GM18511 (cell line): Measurements from ENCODE around the gene ZNF652.
"Not testable (repeated sequence)": the region's sequence is repeated elsewhere in the genome, so short reads cannot be mapped to it uniquely, and the experiment has no call there.

ENCODE experiments used
- ATAC-seq: cut with Tn5 transposase; IDR thresholded peaks from one replicate; pipeline ENCODE4 v1.9.1; 2021; ENCODE audit warnings: mild to moderate bottlenecking, moderate library complexity; ENCODE audit not compliant: unreplicated experiment

The ZNF652 gene

GRCh38 chr17:49275981-49276380, 86.1 kb downstream of the ZNF652 start:
- ATAC-seq = not testable (repeated sequence)

DNA sequence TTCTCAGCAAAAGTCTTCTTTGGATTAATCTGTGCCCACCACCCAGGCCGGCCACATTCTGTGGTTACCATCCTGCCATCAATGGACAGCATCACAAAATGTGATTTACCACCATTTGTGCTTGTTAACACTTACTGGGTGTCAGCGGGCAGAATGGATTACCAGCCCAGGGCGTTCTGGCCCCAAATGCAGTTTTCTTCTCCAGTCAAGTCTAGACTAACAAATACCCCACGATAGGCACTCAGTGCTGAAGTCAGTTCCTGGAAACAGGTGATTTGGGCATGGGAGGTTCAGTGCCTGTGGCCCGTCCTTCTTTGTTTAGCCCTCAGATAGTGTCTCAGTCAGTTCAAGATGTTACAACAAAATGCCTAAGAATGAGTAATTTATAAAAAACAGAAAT, 92.7 kb downstream of the ZNF652 start:
- ATAC-seq = no peak

DNA sequence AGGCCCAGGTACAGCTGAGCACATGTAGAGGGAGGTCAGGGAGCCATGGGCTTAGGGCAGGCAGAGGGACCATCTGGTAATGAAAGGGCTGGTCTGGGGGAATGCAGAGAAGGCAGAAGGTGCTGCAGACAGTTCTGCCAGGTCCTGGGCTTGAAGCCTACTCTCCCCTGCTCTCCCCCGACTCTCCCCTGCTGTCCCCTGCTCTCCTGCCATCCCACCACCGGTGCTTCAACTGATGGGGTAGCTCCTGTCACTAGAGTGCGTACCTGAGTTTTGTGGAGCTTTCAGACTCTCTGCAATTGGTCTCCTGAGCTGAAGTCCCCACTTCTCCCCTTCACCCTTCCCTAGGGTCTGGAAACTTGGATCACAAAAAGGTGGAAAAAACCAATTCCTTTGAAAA, 94.1 kb downstream of the ZNF652 start:
- ATAC-seq = no peak

GRCh38 chr17:49266233-49266632, 95.8 kb downstream of the ZNF652 start:
- no peak for ATAC-seq

GRCh38 chr17:49261540-49261939, 100.5 kb downstream of the ZNF652 start:
- ATAC-seq = not testable (repeated sequence)

DNA sequence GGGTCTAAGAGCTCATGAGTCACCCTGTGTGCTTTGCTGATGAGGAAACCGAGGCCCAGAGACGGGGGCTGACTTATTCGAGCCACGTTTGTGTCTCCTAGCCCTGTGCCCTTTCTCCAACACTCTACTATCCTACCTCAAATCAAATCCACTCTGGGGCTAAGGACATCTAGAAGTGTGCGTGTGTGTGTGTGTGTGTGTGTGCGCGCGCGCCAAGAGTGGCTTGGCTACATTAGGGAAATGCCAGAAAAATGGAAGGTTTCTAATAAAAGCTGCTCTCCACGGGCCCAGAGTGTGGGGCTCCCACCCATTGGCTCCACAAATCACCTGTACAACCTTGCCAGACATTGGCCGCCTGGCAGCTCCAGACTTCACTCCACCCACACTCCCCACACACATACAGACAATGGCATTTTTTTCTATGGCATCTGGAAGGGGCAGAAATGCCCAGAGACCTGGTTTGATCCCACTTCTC, 101.2 kb downstream of the ZNF652 start:
- no peak for ATAC-seq

- ATAC-seq = no peak
Measured at GRCh38 chr17:49260011-49260816, 101.8 kb downstream of the ZNF652 start.

DNA sequence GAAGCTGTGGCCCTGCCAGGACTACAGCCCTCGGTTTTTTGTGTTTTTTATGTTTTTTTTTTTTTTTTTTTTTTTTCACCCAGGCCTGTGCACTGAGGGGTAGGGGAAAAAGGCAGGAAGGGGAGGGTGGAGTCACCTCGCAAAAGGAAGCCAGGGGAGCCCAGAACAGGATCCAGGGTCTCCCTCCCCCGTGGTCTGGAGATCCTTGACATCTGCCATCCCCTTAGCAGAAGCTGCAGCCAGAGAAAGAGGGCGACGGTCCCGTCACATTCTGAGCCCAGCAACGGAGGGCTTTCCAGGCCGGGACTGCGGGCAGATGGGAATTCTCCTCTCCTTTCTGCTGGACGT, 102.4 kb downstream of the ZNF652 start:
- ATAC-seq = no peak

DNA sequence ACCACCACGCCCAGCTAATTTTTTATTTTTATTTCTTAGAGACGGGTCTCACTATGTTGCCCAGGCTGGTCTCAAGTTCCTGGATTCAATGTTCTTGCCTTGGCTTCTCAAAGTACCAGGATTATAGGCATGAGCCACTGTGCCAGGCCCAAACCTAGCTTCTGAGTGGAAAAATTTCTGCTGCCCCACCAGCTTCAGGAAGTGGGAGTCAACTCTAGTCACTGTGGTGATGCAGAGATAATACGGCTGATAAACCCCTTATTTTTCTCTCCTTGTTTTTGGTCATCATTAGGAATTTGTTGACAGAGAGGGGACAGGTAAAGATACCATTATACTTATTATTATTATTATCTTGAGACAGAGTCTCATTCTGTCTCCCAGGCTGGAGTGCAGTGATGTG, 103.7 kb downstream of the ZNF652 start:
- ATAC-seq = no peak

DNA sequence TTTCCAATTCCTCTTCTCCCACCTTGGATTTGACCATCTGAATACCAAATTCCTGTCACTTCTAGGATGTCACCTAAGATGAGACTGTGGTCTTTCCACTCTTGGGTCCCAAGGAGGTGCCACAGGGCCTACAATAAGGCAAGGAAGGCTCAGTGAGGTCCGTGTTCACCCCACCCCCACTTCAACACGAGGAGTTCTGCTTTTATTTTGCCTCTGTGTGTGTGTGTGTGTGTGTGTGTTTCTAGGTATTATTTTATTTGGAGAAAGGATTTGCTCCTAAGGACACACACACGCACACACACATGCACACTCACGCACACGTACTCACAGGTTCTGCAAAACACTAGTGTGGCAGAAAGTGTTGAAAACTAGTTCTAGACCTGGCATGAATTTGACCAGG, 106.9 kb downstream of the ZNF652 start:
- ATAC-seq = no peak

DNA sequence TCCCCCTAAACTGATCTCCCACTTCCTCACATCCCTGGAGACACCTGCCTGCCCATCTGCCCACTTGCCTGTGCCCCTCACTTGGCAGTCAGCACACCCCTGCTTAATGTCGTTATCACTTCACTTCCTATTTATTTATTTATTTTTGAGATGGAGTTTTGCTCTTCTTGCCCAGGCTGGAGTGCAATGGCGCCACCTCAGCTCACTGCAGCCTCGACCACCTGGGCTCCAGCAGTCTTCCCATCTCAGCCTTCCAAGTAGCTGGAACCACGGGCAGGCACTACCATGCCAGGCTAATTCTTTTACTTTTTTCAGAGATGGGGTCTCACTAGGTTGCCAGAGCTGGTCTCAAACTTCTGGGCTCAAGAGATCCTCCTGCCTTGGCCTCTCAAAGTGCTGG, 108.0 kb downstream of the ZNF652 start:
- ATAC-seq = no peak

DNA sequence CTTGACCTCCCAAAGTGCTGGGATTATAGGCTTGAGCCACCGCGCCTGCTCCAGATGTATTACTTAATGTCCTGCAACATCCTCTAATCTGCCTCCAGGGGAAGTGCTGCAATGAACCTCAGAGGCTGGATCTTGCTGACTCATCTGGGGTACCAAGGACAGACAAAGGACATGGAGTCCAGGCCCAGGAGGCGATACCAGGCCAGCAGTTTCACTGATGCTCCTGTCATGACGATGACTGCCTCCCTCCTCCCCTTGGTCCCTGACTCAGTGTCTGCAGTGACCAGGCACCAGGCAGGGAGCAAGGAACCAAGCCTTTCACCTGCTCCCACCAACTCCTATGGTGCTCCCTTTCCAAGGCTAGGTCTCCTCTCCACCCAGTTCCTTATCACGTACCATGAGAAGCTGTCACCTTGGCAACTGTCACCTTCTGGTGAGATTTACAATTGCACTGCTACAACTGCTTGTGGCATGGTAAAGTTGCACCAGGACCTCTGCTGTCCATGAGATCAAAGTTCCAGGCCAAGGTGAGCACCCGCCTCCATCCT, 109.8 kb downstream of the ZNF652 start:
- ATAC-seq = no peak

DNA sequence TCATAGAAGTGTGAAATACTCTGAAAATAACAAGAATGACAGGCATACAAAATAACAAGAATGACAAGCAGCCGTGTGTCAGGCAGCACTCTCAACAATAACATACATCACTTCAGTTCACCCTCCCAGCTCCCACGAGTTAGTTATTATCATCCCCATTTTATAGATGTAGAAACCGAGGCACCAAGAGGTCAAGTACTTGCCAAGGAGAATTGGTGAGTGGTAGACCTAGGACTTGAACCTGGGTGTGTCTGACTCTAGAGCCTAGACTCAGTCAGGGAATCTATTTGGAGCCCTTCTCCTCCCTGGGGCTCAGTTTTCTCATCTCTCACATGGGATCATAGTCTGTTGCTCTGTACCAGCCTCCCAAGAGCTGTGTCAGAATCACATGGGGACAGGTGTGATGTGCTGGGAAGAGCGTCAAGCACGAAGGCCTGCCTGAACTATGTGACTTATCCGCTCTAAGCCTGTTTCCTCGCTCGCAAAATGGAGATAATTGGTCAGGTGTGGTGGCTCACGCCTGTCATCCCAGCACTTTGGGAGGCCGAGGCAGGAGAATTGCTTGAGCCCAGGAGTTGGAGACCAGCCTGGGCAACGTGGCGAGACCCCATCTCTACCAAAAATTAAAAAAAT, 112.0 kb downstream of the ZNF652 start:
- no peak for ATAC-seq

- ATAC-seq = no peak
Measured at GRCh38 chr17:49249292-49249794, 112.7 kb downstream of the ZNF652 start.

DNA sequence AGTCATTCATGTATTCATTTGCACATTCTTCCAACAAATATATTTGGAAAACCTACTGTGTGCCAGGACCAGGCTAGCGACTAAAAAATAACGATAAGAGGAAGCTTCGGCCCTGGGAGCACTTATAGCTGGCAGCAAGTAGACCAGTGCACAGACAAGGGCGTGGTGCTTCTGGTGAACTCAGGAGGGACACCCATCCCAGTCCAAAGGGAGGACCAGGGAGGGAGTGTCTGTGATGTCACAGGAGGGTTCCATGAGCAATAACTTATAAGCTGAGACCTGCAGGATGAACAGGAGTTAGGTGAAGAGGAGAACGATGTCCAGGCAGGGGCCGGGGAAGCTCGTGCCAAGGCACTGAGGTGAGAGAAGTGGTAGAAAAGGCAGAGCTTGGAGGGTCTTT, 114.1 kb downstream of the ZNF652 start:
- ATAC-seq = no peak

DNA sequence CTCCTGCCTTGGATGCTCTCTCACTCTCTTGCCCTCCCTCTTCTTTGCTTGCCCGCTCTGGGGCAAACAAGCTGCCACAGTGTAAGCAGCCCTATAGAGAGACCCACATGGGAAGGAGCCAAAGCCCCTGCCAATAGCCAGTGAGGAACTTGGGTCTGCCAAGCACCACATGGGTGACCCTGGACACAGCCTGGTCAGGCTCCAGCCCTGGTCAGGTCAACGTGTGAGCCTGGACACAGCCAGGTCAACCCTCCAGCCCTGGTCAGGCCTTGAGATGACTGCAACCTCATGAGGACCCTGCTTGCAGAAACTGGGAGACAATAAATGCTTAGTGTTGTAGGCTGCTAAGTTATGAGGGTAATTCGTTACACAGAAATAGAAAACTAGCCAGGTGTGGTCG, 117.2 kb downstream of the ZNF652 start:
- ATAC-seq = no peak
